Pancreas (tissue), 10 donors: ENCODE results near the gene OR52E6. TPM values are rescaled to one million over a fixed set of nuclear protein-coding genes. Genes with fewer than 3 reads are reported as not detected.
A peak's percentile ranks its signal among the peaks of the same experiment; 100 is the strongest.

Source experiments
- ATAC-seq, 4 donors: fragments of 200-7000 bp; cut with Tn5 transposase; one replicate each; pipeline versions ENCODE4 v1.8.0 to v1.9.1; 2020; ENCODE audit warnings: mild to moderate bottlenecking in 4 of 4, moderate library complexity in 4 of 4
- DNase-seq, 6 donors: peaks; one replicate each; pipeline ENCODE4 v3.0.0-alpha.2; 2020
- FAIRE-seq: peaks from 2 replicates; lab custom pipeline; 2012; peaks lifted over from hg19 to GRCh38; lab: Jason Lieb, UNC
- H3K27ac ChIP-seq, 4 donors: fragments of 200-600 bp; sonication (generic); 1 replicate in 3 of 4; 2 replicates in 1 of 4; pipeline versions ENCODE4 v1.5.0 to v1.8.0; 2020
- H3K27me3 ChIP-seq, 4 donors: fragments of 200-600 bp; one replicate each; pipeline ENCODE4 v1.8.0; 2021
- H3K36me3 ChIP-seq, 3 donors: fragments of 200-600 bp; sonication (generic) in 1 of 3; one replicate each; pipeline versions ENCODE4 v1.5.0 to v1.8.0; 2020 to 2021
- H3K4me1 ChIP-seq, 3 donors: fragments of 200-600 bp; one replicate each; pipeline ENCODE4 v1.8.0; 2021
- H3K4me3 ChIP-seq, 4 donors: fragments of 200-600 bp; sonication (generic) in 2 of 4; one replicate each; pipeline versions ENCODE4 v1.5.0 to v1.8.0; 2020 to 2021
- H3K9me3 ChIP-seq, 4 donors: fragments of 200-600 bp; one replicate each; pipeline ENCODE4 v1.8.0; 2021
- CTCF ChIP-seq, 4 donors: fragments of 200-600 bp; sonication (generic) in 3 of 4; IDR thresholded peaks; one replicate each; pipeline versions ENCODE4 v1.5.0 to v1.8.0; 2021; ENCODE audit warnings: antibody characterized with exemption in 4 of 4
- WGBS, 2 donors: extraction: QIAGEN DNeasy Blood & Tissue Kit; methylation state at CpG; one replicate each; pipeline ENCODE4 v1.1.7; 2013; 5-methylcytosine and 5-hydroxymethylcytosine counted together
- intact Hi-C, 3 donors: fragments of 100-400 bp; cut with DNase I; formaldehyde crosslinking; loops; one replicate each; pipeline versions ENCODE4 v1.11.1 to v1.14.2; 2022
- polyA plus RNA-seq, 2 donors: library from polyadenylated mRNA; stranded (reverse); fragments of 200-250 nt; gene quantifications; one replicate each; pipeline ENCODE4 v1.2.3, GENCODE V29; 2013
- total RNA-seq, 6 donors: library from RNA; stranded (reverse); fragmentation: NEBNext Ultra II Directional in 4 of 6; extraction: Animal tissue kit (Norgen Biotek cat#: 25700) in 4 of 6; gene quantifications; one replicate each; pipeline versions ENCODE4 v1.2.1 to v1.2.4, GENCODE V29; 2021 to 2023
- donor health status: healthy with polysubstance abuse.
- donor health status: DM: no; HTN: no; CAD: no; lungs with moderate emphysema.
- donor health status: DM: no; HTN: no; CAD: no.
- donor health status: control.
- donor health status: control.
- donor health status: Bipolar disorder and iron deficiency.
- donor health status: DM: yes; HTN: yes; CAD: no.
- donor health status: DM: no; HTN: no; CAD: no.
- donor health status: DM: no; HTN: no; CAD: no.
- donor health status: DM: yes; HTN: yes; CAD: no.

Gene OR52E6
- total and polyA plus RNA-seq, 8 donors: not detected

DNA sequence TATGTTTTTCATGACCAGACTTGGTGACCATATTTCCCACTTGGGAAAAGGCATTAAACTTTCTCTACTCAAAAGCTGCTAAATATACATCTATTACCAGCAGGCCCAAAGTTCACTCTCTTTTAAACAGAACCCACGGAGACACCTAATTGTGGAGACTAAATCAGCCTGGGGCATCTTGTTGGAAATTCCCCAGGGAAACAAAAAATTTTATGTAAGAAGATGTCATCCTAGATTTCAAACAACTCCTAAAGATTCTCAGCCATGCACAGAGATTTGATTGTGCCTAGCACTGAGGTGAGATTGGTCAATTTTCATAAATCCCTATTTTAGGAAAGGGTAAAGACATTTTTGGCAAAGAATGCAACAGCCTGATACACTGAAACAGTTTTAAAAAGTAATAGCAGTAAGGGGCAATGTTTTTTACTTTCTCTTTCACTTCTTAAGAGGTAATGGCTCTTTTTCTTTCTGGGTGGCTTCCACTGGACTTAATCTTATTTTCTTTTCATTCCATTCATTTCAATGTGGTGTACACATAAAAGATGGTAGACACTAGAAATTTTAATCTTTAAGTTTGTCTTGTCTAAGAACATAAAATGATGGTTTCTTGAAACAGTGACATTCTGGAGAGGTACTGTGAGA, 23.3 kb downstream of the OR52E6 start:
- intact Hi-C loops: no loop called here
- H3K27me3 ChIP-seq: no peaks in the 10 kb centered on the region
- ATAC-seq: no peak
- H3K4me3 ChIP-seq: no peak overlapping the region
- TF ChIP-seq CTCF (IDR thresholded peaks at IDR 0.05): no peak
- H3K9me3 ChIP-seq: no peaks in the 10 kb centered on the region
- H3K4me1 ChIP-seq: no peaks in the 10 kb centered on the region
- WGBS, 2 donors: 60 to 69% methylated on average over 1 of the region's 1 CpG
- FAIRE-seq: no peak
- no peak overlapping the region for H3K27ac ChIP-seq
- no peaks in the 10 kb centered on the region for H3K36me3 ChIP-seq
- DNase-seq: no peak

DNA sequence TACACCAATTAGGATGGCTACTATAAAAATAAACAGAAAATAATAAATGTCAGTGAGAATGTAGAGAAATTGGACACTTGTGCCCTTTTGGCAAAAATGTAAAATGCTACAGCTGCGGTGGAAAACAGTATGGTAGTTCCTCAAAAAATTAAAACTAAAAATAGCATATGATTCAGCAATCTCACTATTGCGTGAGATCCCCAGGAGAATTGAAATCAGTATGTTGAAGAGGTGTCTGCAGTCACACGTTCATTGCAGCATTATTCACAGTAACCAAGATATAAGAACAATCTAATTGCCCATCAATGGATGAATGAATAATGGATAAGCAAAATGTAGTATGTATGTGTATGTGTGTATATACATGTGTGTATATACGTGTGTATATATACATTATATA, 26.2 kb downstream of the OR52E6 start:
- DNase-seq (no peak), FAIRE-seq (no peak), ATAC-seq (peak in 2 of 4 donors; percentile 17 to 20)
- no peak for TF ChIP-seq CTCF (IDR thresholded peaks at IDR 0.05)
- no peak overlapping the region for H3K4me3 ChIP-seq
- no peaks in the 10 kb centered on the region for H3K4me1 ChIP-seq
- WGBS, 2 donors: 37 to 51% methylated on average over 4 of the region's 4 CpGs
- no peaks in the 10 kb centered on the region for H3K27me3 ChIP-seq
- H3K36me3 ChIP-seq: no peaks in the 10 kb centered on the region
- intact Hi-C loops: no loop called here
- no peak overlapping the region for H3K27ac ChIP-seq
- H3K9me3 ChIP-seq: no peaks in the 10 kb centered on the region

GRCh38 chr11:5809905-5810795, 31.5 kb downstream of the OR52E6 start:
- no peak for DNase-seq
- H3K4me1 ChIP-seq: peaks cover 0 to 3% (median 0%) of the 10 kb centered on the region in 3 donors
- 64 to 80% methylated on average over 6 of the region's 6 CpGs for WGBS, 2 donors
- H3K27me3 ChIP-seq: no peaks in the 10 kb centered on the region
- H3K27ac ChIP-seq: no peak overlapping the region
- H3K36me3 ChIP-seq: no peaks in the 10 kb centered on the region
- no peak for FAIRE-seq
- H3K9me3 ChIP-seq: no peaks in the 10 kb centered on the region
- no peak for ATAC-seq
- intact Hi-C loops: loop anchor here in 2 of 3 donors (5.0 to 10.0 kb wide), 2 partner anchors 338 to 685 kb away; no protein-coding TSS in a partner anchor
- no peak for TF ChIP-seq CTCF (IDR thresholded peaks at IDR 0.05)
- no peak overlapping the region for H3K4me3 ChIP-seq

DNA sequence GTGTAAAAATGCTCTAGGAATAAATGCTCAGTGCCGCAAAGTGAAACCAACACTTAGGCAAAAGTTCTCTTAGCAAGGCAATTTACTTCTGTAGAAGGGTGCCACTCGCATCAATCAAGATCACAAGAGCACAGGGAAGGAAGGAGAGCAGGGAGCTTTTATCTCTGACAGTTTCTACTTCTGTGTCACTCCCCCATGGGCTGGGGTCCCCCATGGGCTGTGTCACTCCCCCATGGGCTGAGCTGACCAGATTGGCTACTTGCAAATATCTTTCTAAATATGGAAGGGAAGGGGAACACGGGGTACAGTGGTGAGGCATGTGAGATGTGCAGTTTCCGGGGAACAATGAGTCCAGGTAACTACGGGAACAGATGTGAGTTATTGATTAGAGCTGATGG, 32.6 kb downstream of the OR52E6 start:
- no peak for TF ChIP-seq CTCF (IDR thresholded peaks at IDR 0.05)
- H3K27me3 ChIP-seq: no peaks in the 10 kb centered on the region

More for the DNA sequence above, 32.6 kb downstream of the OR52E6 start:
- no peak for DNase-seq
- Histone ChIP-seq H3K4me1 (peaks cover 0 to 3% (median 0%) of the 10 kb centered on the region in 3 donors), H3K4me3 (peak overlapping the region; percentile 13 to 63 (median 26)), H3K9me3 (no peaks in the 10 kb centered on the region), H3K27ac (peak overlapping the region in 2 of 4 donors; percentile 13 to 18), H3K36me3 (no peaks in the 10 kb centered on the region)
- peak; percentile 40 to 62 (median 52) for ATAC-seq
- no peak for FAIRE-seq
- intact Hi-C loops: loop anchor here in 2 of 3 donors (5.0 to 10.0 kb wide), 2 partner anchors 337 to 684 kb away; no protein-coding TSS in a partner anchor
- 11 to 13% methylated on average over 5 of the region's 5 CpGs for whole genome bisulfite sequencing, 2 donors
